GM12801 (cell line): ENCODE measurements around the gene CTSE.

Source experiments
- CTCF ChIP-seq: IDR thresholded peaks from one replicate; pipeline ENCODE4 v1.5.1; 2011; ENCODE audit warnings: control low read depth; ENCODE audit not compliant: insufficient read length; ENCODE audit errors: extremely low read depth

CTSE gene

GRCh38 chr1:206035027-206035426 lies 11.3 kb upstream of the CTSE start:
- no peak for TF ChIP-seq CTCF

- TF ChIP-seq CTCF: no peak
These were observed 8.9 kb upstream of the CTSE start for GRCh38 chr1:206032380-206033140.

GRCh38 chr1:206030714-206031113 lies 7.0 kb upstream of the CTSE start:
- TF ChIP-seq CTCF: peak; percentile 77

- no peak for TF ChIP-seq CTCF
These were observed 6.5 kb upstream of the CTSE start for GRCh38 chr1:206030191-206030590.

- TF ChIP-seq CTCF: no peak
These were observed 5.8 kb upstream of the CTSE start for GRCh38 chr1:206029484-206029883.

- no peak for TF ChIP-seq CTCF
These were observed 1.7 kb upstream of the CTSE start for GRCh38 chr1:206025283-206025820.

- no peak for TF ChIP-seq CTCF
These were observed 929 bp downstream of the CTSE start for GRCh38 chr1:206022766-206023165.
